Measurements from ENCODE around the gene USP34.
"Not testable (repeated sequence)": the region's sequence is repeated elsewhere in the genome, so short reads cannot be mapped to it uniquely, and the experiment has no call there.

USP34 gene

DNA sequence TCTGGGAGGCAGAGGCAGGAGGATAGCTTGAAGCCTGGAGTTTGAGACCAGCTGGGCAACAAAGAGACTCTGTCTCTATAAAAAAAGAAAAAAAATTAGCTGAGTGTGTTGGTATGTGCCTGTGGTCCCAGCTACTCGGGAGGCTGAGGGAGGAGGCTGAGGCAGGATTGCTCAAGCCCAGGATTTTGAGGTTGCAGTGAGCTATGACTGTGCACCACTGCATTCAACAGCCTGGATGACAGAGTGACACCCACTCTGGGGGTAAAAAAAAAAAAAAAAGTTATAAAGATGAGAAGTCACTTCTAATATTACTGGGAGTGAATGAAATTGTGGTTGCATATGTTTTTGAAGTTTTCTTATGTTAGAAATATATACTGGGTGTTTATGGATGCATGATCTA is 237.3 kb downstream of the USP34 start:
- no peak for DNase-seq

DNA sequence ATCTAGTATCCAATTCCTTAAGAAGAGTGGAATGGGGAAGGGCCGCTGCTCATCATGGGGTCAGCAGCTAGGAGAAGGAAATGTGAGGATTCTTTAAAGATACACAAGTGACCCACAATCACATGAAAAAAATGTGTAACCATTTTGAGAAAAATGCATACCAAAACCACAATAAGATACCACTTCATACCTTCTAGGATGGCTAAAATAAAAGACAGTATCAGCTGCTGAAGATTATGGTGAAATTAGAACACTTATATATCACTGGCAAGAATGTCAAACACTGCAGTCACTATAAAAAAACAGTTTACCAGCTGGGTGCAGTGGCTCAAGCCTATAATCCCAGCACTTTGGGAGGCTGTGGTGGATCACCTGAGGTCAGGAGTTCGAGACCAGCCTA is 241.0 kb downstream of the USP34 start:
- no peak for DNase-seq

DNA sequence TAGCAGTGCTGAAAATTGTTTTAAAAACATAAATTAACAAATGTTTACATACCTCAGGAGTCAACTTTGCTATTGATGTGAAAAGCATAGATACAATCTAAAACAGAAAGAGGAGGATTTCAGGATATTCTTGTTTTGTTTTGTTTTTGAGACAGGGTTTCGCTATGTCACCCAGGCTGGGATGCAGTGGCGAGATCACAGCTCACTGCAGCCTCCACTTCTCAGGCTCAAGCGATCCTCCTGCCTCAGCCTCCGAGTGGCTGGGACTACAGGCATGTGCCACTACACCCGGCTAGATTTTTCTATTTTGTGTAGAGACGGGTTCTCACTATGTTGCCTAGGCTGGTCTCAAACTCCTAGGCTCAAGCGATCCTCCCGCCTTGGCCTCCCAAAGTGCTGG is 248.3 kb downstream of the USP34 start:
- DNase-seq = no peak

DNA sequence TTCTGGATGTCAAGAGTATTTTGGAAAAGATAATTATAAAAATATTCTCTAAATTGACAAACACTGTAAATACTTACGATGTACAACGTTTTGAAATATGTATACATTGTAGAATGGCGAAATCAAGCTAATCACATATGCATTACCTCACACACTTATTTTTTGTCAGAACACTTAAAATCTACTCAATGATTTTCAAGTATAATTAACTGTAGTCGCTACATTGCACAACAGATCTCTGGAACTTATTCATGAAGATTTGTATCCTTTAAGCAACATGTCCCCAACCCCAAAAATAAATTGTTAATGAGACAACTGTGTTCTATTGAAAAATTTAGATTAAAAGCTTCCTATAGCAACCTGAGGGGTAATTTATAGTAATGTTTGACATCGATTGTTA is 249.1 kb downstream of the USP34 start:
- no peak for DNase-seq

DNA sequence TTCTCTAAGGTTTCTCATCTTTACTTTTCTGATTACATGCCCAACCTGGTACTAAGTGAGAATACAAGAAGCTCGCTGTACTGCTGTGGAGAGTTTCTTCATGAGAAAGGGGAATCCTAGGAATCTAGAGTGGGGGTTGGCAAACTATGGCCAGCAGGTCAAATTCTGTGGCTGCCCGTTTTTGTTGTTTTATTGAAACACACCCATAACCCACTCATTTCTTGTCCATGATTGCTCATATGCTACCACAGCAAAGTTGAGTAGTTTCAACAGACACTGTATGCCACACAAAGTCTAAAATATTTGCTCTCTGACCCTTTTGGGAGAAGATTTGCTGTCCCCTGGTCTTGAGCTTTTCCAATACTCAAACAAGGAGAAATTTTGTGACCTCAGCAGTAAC is 250.1 kb downstream of the USP34 start:
- DNase-seq = no peak

DNA sequence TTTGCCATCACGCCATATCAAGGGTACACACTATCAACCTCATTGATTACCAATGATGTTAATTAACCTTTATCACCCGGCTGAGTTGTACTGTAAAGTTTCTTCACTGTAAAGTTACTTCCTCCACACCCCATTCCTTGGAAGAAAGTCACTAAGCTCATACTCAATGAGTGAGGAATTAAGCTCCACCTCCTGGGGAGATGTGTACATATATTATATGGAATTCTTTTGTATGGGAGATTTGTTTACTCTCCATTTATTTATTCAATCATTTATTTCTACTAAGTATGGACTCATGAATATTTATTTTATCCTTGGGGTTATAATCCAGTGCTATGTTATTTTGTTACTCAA is 252.1 kb downstream of the USP34 start:
- no peak for DNase-seq

DNA sequence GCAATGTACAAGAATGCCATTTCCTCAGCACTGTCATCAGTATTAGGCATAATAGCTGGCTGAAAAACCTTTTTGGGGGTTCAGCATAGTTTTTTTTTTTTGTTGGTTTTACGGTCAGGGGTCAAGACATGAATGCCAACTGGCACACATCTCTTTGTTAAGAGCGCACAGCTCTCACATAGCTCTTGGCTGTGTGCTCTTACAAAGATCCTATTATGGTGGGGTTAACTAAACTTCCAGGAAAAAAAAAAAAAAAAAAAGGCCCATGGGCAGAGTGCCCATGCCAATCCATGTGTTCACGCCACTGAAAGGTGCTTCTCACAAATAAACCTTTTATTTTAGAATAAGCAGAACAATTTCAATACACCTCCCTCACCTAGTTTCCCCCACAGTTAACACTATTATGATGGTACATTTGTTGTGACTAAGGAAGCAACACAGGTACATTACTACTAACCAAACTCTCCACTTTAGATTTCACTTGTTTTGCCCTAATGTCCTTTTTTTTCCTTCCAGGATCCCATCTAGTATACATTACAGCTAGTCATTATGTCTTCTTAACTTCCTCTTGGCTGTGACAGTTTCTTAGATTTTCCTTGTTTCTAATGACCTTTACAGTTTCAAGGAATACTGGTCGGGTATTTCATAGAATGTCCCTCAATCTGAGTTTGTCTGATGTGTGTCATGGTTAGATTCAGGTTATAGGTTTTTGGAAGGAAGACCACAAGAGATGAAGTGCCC is 252.6 kb downstream of the USP34 start:
- DNase-seq = no peak

DNA sequence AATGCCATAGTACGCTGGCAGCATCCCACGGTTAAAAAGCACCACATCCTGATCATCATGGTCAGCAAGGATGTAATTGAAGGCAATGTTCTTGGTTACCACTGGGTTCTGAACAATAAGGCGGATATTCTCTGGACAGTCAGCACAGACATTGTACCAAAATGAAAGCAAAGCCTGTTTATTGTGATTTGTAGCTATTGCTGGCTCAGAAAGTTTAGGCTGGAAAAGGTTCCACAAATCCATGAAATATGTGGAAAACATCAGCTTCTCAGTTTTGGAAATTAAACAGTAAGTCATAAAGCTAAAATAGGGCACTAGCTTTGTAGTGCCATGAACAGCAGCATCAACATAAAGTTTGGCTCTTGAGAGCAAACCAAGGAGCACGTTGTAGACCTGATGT is 256.7 kb downstream of the USP34 start:
- no peak for DNase-seq

DNA sequence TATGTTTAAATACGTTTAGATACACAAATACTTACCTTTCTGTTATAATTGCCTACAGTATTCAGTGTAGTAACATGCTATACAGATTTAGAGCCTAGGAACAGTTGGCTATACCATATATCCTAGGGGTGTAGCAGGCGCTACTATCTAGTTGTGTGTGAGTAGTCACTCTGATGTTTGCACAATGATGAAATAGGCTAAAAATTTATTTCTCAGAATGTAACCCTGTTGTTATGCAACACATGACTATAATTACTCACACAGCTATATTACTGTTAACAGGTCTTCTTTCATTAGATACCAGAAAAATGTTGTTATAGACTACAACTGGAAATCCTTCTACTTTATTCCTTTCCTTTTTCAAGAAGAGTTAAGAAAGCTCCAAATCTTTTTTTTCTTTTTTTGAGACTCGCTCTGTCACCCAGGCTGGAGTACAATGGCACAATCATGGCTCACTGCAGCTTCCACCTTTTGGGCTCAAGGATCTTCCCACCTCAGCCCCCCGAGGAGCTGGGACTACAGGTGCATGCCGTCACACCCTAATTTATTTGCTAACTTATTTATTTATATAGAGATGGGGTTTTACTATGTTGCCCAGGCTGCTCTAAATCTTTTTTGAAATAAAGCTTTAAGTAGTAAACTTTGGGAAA is 260.4 kb downstream of the USP34 start:
- no peak for DNase-seq

DNA sequence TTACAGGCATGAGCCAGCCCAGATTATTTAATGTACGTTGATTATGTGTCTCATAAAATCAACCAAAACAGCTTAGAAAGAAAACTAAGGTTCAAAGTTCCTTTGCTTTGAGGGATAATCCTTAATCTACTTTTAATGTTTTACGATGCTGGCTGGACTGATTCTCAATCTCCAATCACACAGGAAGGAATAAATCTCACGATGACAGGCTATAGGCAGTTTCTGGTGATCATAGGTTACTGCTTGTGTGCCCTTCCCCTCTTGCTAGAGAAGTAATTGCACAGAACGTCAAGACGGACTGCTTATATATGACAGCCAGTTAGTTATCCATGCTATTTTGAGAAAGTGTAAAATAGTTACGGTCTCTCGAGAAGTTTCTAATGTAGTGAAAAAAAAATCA is 265.8 kb downstream of the USP34 start:
- no peak for DNase-seq

DNA sequence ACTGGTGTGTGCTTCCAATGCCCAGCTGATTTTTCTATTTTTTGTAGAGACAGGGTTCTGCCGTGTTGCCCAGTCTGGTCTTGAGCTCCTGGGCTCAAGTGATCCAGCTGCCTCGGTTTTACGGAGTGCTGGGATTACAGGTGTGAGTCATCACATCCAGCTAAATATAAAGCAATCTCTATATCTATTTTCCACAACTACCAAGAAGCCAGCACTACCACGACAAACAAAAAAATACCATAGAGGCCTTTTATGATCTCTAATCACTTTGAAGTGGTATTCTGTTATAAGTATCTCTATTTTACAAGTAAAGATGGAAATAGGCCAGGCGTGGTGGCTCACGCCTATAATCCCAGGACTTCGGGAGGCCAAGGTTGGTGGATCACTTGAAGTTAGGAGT is 274.2 kb downstream of the USP34 start:
- no peak for DNase-seq

DNA sequence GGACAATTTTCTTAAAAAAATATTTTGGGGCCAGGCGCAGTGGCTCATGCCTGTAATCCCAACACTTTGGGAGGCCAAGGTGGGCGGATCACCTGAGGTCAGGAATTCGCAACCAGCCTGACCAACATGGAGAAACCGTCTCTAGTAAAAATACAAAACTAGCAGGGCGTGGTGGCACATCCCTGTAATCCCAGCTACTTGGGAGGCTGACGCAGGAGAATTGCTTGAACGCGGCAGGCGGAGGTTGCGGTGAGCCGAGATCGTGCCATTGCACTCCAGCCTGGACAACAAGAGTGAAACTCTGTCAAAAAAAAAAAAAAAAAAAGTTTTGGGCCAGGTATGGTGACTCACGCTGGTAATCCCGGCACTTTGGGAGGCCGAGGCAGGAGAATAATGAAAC is 276.2 kb downstream of the USP34 start:
- DNase-seq = not testable (repeated sequence)

DNA sequence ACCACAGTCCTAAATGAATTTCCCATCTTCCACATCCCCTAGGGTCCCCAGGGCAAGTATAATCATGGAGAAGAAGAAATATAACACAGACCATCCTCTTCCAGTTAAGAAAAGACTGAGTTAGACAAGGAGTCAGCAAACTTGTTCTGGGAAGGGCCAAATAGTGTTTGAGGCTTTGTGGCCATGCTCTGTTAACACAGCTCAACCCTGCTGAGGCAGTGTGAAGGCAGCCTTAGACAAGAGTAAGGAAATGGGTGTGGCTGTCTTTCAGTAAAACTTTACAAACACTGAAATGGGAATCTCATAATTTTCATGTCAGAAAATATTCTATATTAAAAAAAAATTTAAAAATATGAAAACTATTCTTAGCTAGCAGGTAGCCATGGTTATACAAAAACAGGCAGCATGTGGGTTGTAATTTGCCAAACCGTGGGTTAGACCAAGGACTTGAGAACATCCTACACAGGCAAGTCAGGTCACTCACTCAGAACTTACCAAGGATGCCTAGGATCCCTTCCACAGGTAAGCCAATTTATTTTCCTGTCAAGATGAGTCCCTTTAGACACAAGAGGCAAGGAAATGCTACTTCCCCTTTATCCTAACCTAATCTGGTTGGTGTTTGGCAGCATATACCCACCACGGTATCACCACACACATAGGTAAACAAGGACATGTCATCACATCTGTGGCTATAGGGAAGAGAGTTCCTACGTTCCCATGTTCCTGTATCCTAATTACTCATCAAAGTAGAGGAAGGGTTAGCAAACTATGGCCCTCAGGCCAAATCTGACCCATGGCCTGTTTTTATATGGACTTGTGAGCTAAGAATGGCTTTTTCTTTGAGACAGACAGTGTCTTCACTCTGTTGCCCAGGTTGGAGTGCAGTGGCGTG is 277.0 kb downstream of the USP34 start:
- no peak for DNase-seq

DNA sequence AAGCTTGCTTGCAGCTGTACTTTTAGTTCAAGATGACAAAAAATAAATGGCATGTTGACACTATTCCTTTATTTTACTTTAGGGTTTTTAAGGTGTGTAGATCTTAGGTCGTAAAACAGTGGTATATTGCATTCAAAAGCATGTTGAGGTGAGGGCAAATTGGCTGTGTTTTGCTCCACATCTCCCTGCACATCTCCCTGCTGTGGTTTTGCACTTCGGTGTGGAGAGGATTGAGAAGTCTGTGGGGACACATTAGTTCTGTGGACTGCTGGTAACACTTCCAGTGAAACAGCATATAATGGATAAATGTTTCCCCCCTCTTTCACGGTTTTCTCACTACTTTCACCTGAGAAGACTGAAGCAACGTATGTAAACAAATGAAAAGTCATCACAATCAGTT is 283.8 kb downstream of the USP34 start:
- no peak for DNase-seq

DNA sequence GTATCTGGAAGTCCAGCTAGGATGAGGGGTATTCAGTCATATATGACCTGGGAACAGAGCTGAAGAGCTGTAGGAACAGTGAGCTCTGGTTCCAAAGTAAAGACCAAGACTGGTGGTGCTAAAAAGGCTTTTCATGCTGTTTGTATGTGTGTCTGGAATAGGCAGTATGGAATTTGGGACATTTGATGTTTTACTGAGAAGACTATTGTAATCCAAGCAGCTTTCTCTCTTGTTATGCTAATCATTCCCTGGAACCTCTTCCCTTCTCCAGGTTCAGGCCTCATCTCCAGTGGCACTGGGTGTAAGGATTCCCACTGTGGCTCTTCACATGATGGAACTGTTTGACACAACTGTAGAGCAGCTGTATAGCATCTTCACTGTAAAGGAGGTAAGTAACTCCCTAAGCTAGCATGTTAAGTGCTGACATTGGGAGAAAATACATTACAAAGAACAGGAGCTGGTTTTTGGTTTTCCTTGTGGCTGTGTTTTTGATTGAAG is 285.6 kb downstream of the USP34 start:
- no peak for DNase-seq

DNA sequence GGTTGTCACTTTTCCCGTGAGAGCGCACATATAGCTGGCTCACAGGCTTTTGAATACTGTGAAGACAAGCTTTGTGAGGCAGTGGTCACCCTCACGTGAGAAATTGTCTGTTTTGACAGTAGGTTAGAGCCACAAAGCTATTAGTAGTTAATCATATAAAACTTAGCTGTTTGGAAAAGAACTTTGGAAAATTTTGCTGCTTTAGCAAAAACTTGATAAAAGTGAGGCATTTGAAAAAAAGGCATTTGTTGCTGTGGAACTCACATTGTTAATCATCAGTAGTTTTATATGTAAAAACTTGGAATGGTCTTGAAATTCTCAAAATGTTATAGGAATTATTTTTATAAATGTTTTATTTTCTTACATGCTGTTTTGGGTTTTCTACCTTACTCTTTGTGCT is 286.6 kb downstream of the USP34 start:
- no peak for DNase-seq

DNA sequence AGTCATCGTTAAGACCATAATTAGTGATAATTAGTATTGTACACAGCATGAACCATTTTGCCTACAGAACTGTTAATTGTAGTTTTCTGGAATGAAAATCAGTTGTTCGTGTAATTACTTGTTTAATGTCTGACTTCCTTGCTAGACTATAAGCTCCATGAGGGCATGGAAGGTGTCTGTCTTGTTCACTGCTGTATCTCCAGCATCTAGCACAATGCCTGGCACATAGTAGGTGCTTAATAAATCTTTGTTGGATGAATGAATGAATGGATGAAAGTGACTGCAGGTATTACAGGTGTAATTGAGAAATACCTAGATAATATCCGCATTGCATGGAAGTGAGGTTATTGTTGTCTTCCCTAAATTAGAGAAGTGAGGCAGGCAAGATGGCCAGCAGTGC is 287.1 kb downstream of the USP34 start:
- DNase-seq = no peak

DNA sequence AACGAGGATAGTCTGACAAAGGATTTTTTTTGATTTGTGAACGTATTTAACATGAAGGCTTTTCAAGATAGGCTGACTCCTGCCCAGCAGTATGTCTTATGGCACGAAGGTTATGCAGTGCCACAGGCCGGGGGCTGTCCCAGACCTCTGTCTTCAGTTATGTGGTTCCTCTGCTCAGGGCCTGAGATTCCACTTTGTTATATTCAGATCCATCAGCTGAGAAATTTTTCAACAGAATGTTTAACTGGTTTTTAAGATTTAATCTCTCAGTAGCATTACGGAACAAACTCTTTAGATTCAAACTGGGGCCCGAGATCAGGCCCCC is 288.9 kb downstream of the USP34 start:
- DNase-seq = no peak

DNA sequence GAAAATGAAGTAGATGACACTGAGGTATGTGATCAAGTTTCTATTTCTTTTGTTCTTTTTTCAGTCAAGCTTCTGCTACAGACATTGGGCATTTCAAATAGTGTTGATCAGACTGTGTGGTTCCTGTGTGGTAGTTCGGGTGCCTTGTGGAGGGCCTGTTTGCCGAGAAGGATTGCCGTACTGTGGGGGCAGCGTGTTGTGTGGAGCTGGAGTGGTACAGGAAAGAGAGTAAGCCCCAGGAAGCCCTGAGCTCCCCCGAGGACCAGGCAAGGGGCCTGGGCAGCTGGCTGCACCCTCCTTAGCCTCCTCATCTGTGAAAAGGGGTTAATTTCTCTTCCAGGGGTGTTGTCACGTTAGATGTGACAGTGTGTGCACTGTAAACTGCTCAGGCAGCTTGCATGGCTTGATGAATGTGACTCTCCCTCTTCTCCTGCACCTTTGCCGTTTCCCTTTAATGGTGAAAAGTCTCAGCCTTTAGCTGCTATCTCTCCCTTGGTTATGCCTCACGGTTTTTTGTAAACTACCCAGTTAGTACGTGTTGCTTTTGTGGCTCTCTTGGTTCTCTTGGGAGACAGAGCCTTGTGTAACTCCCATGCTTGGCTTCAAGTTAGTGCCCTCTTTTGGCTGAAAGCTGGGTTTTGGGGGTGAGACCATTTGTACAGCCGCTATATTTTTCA is 289.4 kb downstream of the USP34 start:
- no peak for DNase-seq

DNA sequence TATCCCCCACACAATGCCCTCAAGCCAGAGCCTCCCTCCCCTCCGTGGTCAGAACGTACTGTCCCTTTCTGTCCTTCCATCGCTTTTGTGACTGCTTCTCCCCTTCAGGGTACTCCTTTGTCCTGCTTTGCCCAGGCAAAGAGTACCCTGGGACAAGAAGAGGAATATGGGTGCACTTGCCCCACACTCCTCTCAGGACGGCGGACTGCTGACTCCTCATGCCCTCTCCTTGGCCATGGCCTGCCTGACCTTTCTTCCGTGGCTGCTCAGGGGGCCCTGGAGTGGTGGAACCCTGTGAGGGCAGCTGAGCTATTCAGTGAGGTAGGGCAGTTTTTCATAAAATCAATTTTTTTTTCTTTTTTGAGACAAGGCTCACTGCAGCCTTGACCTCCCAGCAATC is 290.2 kb downstream of the USP34 start:
- DNase-seq = no peak

DNA sequence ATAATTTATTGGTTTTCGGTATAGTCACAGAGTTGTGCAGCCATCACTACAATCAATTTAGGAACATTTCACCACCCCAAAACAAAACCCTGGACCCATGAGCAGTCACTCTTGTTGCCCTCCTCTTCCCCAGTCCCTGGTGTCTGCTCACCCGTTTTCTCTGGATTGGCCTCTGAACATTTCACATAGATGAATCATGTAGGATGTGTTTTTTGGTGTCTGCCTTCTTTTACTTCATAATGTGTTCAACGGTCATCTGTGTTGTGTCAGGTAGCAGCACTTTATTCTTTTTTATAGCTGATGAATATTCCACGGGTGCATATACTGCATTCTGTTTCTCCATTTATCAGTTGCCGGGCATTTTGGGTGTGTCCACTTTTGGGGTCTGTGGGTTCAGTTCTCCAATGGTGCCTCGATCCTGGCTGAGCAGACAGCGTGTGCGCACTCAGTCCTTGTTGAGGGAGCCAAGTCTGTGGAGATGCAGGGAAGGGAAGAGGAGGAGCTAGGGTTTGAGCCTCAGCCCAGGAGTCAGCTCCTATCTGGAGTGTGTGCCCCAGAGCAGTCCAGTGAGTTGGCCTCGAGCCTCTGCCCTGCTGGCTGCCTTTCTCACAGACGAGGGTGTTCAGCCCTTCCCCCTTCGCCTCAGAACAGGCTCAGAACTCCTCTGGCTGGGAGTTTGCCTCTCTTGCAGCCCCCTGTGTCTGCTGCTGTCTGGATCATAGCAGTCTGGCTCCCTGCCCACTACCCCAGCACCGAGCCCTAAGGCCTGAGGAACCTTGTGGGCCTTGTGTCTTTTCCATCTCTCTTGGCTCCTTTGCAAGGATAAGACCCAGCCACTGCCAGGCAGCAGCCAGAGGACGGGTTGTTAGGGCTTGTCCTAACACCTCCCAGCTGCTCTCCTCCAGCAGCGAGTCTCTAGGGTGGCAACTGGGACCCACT is 290.9 kb downstream of the USP34 start:
- no peak for DNase-seq

Data from NCI-H2171 treated with DMSO at 0.1 percent for 48 hours (cell line).